OCI-LY7 (cell line): ENCODE results near the gene HEG1. TPM values are rescaled to one million over a fixed set of nuclear protein-coding genes. Genes with fewer than 3 reads are reported as not detected.
A peak's percentile ranks its signal among the peaks of the same experiment; 100 is the strongest.

Experiments used
- BruUV-seq: library from RNA; stranded (reverse); fragments of 400-500 nt; replicated peaks from 2 replicates; lab custom pipeline; 2021; lab: Mats Ljungman, UMichigan
- CTCF ChIA-PET: fragments of 300-600 bp; sonication (Branson Sonifier 250); formaldehyde crosslinking; loops from one replicate; lab custom pipeline; 2022; ENCODE audit warnings: antibody characterized with exemption; ENCODE audit not compliant: unreplicated experiment; lab: Charles Lee
- POLR2A ChIA-PET: fragments of 300-600 bp; sonication (Branson Sonifier 250); formaldehyde crosslinking; loops from one replicate; lab custom pipeline; 2022; ENCODE audit warnings: antibody characterized with exemption; lab: Charles Lee
- DNase-seq: peaks from one replicate; pipeline ENCODE4 v3.0.0-alpha.2; 2015; ENCODE audit warnings: low spot score
- H2AFZ ChIP-seq: fragments of 200-600 bp; sonication (generic), shearing (Covaris generic); 2 replicates; pipeline ENCODE4 v1.6.1; 2014; ENCODE audit warnings: mild to moderate bottlenecking, antibody characterized with exemption, low read length, moderate library complexity
- H3K27ac ChIP-seq: fragments of 200-600 bp; sonication (generic); 2 replicates; pipeline ENCODE4 v1.5.1; 2014; ENCODE audit warnings: mixed run types, low read depth, mild to moderate bottlenecking, moderate library complexity, low read length, inconsistent platforms; ENCODE audit not compliant: poor library complexity, severe bottlenecking
- H3K36me3 ChIP-seq: fragments of 200-600 bp; sonication (generic); 2 replicates; pipeline ENCODE4 v1.6.1; 2014; ENCODE audit warnings: mild to moderate bottlenecking, antibody characterized with exemption, low read length, moderate library complexity, mixed read lengths; ENCODE audit not compliant: insufficient read depth
- H3K4me1 ChIP-seq: fragments of 200-600 bp; sonication (generic); 2 replicates; pipeline ENCODE4 v1.5.1; 2014; ENCODE audit warnings: mild to moderate bottlenecking, low read length; ENCODE audit not compliant: insufficient read depth, poor library complexity, severe bottlenecking
- H3K4me2 ChIP-seq: fragments of 200-600 bp; sonication (generic); 2 replicates; pipeline ENCODE4 v1.6.1; 2014; ENCODE audit warnings: mild to moderate bottlenecking, low read length
- H3K4me3 ChIP-seq: fragments of 200-600 bp; sonication (generic); 2 replicates; pipeline ENCODE4 v1.5.1; 2014; ENCODE audit warnings: mild to moderate bottlenecking, low read depth, low read length; ENCODE audit not compliant: poor library complexity, severe bottlenecking
- H3K79me2 ChIP-seq: fragments of 200-600 bp; sonication (generic); 2 replicates; pipeline ENCODE4 v1.6.1; 2016; ENCODE audit warnings: low read depth, mild to moderate bottlenecking, low read length, moderate library complexity, mixed read lengths; ENCODE audit not compliant: insufficient read depth
- H3K9me2 ChIP-seq: fragments of 200-600 bp; sonication (generic); 2 replicates; pipeline ENCODE4 v1.6.1; 2016; ENCODE audit warnings: mild to moderate bottlenecking, low read length, mixed read lengths; ENCODE audit not compliant: insufficient read depth
- H3K9me3 ChIP-seq: fragments of 200-600 bp; sonication (generic); 2 replicates; pipeline ENCODE4 v1.6.1; 2014; ENCODE audit warnings: mild to moderate bottlenecking, mixed run types, low read length, mixed read lengths
- H4K20me1 ChIP-seq: fragments of 200-600 bp; sonication (generic); 2 replicates; pipeline ENCODE4 v1.6.1; 2014; ENCODE audit warnings: mild to moderate bottlenecking, antibody characterized with exemption, low read length, moderate library complexity, mixed read lengths; ENCODE audit not compliant: insufficient read depth
- EZH2phosphoT487 ChIP-seq: fragments of 200-600 bp; sonication (generic); IDR thresholded peaks from 2 replicates; pipeline ENCODE4 v1.6.1; 2018; ENCODE audit warnings: low read depth, borderline replicate concordance, mild to moderate bottlenecking, mixed run types, antibody characterized with exemption, low read length, moderate library complexity, mixed read lengths
- intact Hi-C: fragments of 100-400 bp; cut with micrococcal nuclease; formaldehyde crosslinking; loops from one replicate; pipeline ENCODE4 v1.10.0; 2022; ENCODE audit not compliant: unreplicated experiment
- total RNA-seq, 2 experiments: library from RNA; depleted of rRNA in 1 of 2; stranded (reverse); fragments of >200 nt in 1 of 2; shearing (Covaris generic) in 1 of 2; gene quantifications; 2 replicates each; pipeline ENCODE4 v1.2.3, GENCODE V29; 2014 to 2022
- TF ChIP-seq, protein P1 (sequence below): fragments of 200-600 bp; sonication (generic); conservative IDR thresholded peaks from 2 replicates; pipeline ENCODE4 v1.5.1; 2014; ENCODE audit warnings: mild to moderate bottlenecking, antibody characterized with exemption, low read length, moderate library complexity, mixed read lengths

The HEG1 gene
- total RNA-seq, 2 experiments from 2014 or later: 2.4 to 6.0 TPM

- no peak overlapping the region for H3K4me3 ChIP-seq
- H3K4me2 ChIP-seq: no peak overlapping the region
- no peaks in the 10 kb centered on the region for H3K79me2 ChIP-seq
- no peaks in the 10 kb centered on the region for H3K9me3 ChIP-seq
- TF ChIP-seq, protein P1, sequence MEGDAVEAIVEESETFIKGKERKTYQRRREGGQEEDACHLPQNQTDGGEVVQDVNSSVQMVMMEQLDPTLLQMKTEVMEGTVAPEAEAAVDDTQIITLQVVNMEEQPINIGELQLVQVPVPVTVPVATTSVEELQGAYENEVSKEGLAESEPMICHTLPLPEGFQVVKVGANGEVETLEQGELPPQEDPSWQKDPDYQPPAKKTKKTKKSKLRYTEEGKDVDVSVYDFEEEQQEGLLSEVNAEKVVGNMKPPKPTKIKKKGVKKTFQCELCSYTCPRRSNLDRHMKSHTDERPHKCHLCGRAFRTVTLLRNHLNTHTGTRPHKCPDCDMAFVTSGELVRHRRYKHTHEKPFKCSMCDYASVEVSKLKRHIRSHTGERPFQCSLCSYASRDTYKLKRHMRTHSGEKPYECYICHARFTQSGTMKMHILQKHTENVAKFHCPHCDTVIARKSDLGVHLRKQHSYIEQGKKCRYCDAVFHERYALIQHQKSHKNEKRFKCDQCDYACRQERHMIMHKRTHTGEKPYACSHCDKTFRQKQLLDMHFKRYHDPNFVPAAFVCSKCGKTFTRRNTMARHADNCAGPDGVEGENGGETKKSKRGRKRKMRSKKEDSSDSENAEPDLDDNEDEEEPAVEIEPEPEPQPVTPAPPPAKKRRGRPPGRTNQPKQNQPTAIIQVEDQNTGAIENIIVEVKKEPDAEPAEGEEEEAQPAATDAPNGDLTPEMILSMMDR: no peak
- no peak for TF ChIP-seq EZH2phosphoT487
- BruUV-seq: no TSS peak
- no peaks in the 10 kb centered on the region; the same call in 1 of the 2 replicates for H4K20me1 ChIP-seq
- DNase-seq: no peak
- H3K9me2 ChIP-seq: no peaks in the 10 kb centered on the region
- peaks cover 20% of the 10 kb centered on the region for H3K4me1 ChIP-seq
- no peaks in the 10 kb centered on the region for H3K36me3 ChIP-seq
- no peak overlapping the region for H2AFZ ChIP-seq
- ChIA-PET POLR2A (interaction anchor here (0.5 kb wide), 1 partner anchor 231 kb away, joined by 7 read pairs; no protein-coding TSS in a partner anchor), CTCF (no interaction called here)
- intact Hi-C loops: loop anchor here (10.0 kb wide), 1 partner anchor 541 kb away; the partner anchor contains the start of gene OSBPL11
- no peak overlapping the region for H3K27ac ChIP-seq
Measured at GRCh38 chr3:125053304-125053699, 2.5 kb downstream of the HEG1 start.

DNA sequence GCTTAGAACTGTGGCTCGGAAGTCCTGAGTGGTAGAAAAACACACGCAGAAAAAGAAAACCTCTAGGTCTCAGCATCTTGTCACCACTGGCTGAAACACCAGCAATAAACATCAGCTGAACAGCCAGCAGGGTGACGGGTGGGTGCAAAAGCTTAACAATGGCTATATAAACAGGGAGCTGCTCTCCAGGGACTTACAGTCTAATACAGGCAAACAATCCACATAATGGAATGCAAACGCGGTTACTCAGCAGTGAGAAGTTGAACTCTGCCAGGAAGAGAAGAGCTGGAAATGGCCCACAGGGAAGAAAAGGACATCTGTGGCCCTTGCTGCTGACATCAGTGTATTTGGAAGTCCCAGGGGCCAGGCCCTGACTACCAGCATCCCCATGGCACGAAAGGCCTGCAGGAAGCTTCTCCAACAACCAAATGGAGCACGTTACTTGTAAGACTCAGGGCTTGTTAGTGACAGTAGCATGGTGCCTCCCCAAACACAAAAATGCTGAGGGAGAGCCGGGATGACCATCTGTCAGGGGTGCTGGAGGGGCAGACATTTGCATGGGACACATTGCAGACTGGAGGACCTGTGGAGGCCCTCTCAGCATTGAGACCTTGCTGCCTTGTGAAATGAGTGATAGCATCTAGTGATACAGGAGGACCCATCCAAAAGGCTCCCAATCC is 3.0 kb downstream of the HEG1 start:
- Histone ChIP-seq H4K20me1 (no peaks in the 10 kb centered on the region; the same call in 1 of the 2 replicates), H3K9me2 (no peaks in the 10 kb centered on the region), H3K4me2 (peak overlapping the region; percentile 37), H3K4me3 (no peak overlapping the region), H3K4me1 (peaks cover 20% of the 10 kb centered on the region), H3K27ac (no peak overlapping the region), H3K36me3 (no peaks in the 10 kb centered on the region), H2AFZ (no peak overlapping the region; the same call in 1 of the 2 replicates), H3K9me3 (no peaks in the 10 kb centered on the region), H3K79me2 (no peaks in the 10 kb centered on the region)
- TF ChIP-seq, protein P1: no peak
- no peak for TF ChIP-seq EZH2phosphoT487
- DNase-seq: no peak
- POLR2A ChIA-PET: interaction anchor here (0.6 to 0.7 kb wide), 2 partner anchors 496 to 504 kb away, joined by 3 to 4 read pairs; no protein-coding TSS in a partner anchor
- intact Hi-C loops: loop anchor here (10.0 kb wide), 1 partner anchor 542 kb away; the partner anchor contains the start of gene OSBPL11
- BruUV-seq: no TSS peak
- CTCF ChIA-PET: no interaction called here
